AG10803 (cell line): Measurements from ENCODE around the gene CACNA1C.

Source experiments
- DNase-seq: peaks from one replicate; pipeline ENCODE4 v3.0.0; 2010; ENCODE audit warnings: low read depth
- H3K4me3 ChIP-seq: 2 replicates; pipeline ENCODE4 v1.5.1; 2011; ENCODE audit warnings: mild to moderate bottlenecking, low read length, control low read depth
- TF ChIP-seq, protein P1 (sequence below): conservative IDR thresholded peaks from 2 replicates; pipeline ENCODE4 v1.5.1; 2011; ENCODE audit warnings: mild to moderate bottlenecking, low read length, control low read depth, inconsistent platforms

The CACNA1C gene

DNA sequence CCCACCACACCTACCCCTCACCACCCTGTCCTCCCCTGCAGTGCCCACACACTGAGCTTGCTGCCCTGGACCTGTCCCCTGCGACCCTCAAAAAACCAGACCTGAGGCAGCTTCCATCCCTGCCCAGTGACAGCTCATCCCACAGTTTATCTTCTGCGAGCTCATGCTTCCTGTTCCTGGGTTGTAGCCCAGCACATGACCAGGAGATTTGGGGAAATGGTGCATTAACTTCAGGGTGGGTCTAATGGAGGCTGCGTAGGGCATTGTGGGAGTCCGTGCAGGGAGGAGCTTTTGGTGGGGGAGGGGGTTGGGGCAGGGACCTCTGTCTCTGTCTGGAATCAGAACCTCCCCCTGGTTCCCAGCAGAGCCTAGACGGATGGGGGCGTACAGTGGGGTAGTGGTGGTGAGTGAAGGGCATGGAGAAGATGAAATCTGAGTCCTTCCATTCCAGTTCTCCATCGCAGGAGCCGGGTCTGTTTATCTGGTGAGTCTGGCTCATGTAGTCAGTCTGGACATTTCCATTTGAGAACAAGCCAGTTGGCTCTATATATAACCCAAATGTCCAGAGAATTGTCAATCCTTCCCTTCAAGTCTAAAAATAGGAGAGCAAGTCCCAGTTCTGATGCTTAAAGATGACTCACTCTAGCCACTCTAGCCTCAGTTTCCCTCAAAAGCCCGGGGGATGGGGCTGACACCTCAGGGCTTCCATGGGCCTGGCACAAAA, 270.9 kb downstream of the CACNA1C start:
- TF ChIP-seq, protein P1, sequence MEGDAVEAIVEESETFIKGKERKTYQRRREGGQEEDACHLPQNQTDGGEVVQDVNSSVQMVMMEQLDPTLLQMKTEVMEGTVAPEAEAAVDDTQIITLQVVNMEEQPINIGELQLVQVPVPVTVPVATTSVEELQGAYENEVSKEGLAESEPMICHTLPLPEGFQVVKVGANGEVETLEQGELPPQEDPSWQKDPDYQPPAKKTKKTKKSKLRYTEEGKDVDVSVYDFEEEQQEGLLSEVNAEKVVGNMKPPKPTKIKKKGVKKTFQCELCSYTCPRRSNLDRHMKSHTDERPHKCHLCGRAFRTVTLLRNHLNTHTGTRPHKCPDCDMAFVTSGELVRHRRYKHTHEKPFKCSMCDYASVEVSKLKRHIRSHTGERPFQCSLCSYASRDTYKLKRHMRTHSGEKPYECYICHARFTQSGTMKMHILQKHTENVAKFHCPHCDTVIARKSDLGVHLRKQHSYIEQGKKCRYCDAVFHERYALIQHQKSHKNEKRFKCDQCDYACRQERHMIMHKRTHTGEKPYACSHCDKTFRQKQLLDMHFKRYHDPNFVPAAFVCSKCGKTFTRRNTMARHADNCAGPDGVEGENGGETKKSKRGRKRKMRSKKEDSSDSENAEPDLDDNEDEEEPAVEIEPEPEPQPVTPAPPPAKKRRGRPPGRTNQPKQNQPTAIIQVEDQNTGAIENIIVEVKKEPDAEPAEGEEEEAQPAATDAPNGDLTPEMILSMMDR = no peak
- no peak for DNase-seq
- H3K4me3 ChIP-seq = no peak overlapping the region

DNA sequence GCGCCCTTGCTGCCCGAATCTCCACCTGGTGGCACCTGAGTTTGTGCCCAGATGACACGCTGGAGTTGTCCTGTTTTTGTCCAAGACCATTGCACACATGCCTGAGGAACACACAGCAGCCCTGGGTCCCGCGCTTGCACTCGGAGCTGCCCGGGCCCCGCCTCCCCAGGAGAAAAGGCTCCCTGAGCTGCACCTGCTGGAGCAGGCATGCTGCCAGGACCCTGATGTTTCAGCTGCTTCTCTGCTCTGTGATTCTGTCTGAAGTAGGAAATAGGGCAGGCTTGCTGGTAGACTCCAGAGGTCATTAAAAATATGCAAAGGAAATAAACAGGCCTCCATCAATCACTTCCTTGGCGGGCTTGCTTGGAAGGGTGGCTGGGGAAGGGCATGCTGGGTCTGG, 271.6 kb downstream of the CACNA1C start:
- no peak overlapping the region for H3K4me3 ChIP-seq
- no peak for DNase-seq
- TF ChIP-seq, protein P1 = no peak

DNA sequence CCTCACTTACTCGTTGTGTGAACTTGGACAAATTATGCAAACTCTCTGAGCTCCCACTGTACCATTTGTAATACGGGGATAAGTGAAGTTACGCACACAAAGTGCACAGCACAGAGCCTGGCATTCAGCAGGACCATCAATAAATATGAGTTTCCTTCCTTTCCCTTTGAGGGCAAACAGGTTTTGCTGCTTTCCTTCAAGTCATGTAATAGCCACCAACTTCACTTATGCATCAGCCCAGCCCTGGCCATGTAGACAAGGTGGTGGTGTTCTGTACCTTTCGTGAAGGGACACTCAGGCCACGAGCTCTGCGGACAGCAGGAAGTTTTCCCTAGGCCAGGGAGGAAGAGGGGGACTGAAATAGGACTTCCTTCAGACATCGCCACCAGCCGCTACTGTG, 272.7 kb downstream of the CACNA1C start:
- TF ChIP-seq, protein P1 = no peak
- H3K4me3 ChIP-seq = no peak overlapping the region
- DNase-seq = no peak

DNA sequence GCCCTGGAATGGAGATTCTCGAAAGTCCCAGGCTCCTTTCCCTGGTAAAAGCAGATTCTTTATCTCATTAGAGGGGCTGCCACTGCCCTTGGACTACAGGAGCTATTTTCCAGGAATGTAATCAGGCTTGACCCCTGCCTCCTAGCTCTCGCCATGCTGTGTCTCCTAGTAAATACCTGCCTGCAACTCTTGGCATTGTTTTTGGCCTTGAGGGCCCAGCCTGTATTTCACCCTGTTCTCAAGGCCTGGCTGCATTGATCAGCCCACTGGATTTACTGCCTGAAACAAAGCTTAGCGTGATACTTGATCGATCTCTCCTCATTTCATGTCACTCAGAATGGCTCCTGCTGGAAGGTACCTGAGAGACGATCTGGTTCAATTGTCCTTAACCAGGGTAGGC, 273.7 kb downstream of the CACNA1C start:
- no peak for DNase-seq
- TF ChIP-seq, protein P1 = no peak
- H3K4me3 ChIP-seq = no peak overlapping the region

DNA sequence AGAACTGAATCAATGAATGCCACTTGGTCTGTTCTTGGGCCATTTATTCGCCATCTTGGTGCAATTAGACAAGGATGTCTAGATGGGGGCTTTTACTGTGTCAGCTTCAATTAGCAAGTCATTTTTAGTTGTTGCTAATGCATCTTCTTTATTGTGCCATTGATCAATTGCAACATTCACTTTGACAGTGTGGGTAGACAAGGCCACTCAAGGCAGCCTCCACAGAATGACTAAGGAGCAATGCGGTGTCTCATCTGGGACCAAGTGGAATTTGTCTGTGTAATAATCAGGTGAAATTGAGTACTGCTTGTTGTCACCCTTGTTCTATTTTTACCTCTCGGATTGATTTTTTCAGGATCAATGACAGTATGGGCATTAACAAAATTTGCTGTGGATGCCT, 275.9 kb downstream of the CACNA1C start:
- DNase-seq = no peak
- TF ChIP-seq, protein P1 = no peak

DNA sequence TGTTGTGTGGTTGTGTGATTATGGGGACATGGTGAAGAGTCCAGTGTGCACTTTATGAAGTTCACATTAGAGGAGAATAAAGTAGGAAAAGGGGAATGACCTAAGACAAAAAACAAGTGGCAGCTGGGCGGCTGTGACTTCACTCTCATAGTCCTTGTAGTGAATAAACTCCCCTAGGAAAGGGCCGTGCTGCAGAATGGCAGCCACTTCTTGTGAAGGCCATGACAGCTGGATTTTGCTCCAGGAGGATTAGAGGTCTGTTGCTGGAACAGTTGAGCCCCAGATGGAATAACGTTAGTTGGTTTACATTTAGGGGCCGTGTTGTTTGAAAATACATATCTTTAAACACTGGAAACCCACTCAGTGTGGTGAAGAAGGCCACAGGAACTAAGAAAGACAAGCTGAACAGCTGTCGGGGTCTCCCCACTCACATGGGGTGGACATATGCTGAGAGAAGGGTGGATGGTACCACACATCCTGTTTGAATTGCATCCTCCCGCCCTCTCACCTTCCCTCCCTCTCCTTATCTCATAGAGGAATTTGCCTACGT, 276.9 kb downstream of the CACNA1C start:
- DNase-seq = no peak
- TF ChIP-seq, protein P1 = no peak
- no peak overlapping the region for H3K4me3 ChIP-seq

More for the DNA sequence above, 275.9 kb downstream of the CACNA1C start:
- no peak overlapping the region for H3K4me3 ChIP-seq

DNA sequence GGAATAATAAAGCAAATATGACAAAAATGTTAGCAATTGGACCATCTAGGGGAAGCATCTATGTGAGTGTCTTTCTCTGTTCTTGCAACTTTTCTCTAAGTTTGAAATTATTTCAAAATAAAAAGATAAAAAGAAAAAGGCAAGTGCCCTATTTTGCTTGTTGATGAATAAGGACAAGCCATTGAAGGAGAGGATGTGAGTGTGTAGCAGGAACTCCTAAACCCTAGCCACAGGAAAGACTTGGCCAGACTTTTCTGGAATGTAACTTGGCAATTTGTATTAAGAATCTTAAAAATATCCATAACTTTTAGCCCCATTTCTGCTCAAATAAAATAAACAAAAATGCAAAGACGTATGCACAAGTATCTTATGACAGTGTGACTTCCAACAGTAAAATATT, 279.4 kb downstream of the CACNA1C start:
- no peak overlapping the region for H3K4me3 ChIP-seq
- TF ChIP-seq, protein P1 = no peak
- DNase-seq = peak; percentile 84
